Measurements from ENCODE around the gene ELAVL1. TPM values are rescaled to one million over a fixed set of nuclear protein-coding genes. Genes with fewer than 3 reads are reported as not detected.

ELAVL1 gene
- total RNA-seq, 5 donors from 2014 or later (not counting 1 experiment from before 2014, with no cell fraction given): 33.6 to 62.1 (median 57.1) TPM

- no peak for DNase-seq
- Histone ChIP-seq H3K27ac (ENCODE audit: low read length) (no peak overlapping the region), H3K4me1 (ENCODE audit: control insufficient read depth in 1 of 2, extremely low read depth in 1 of 2, insufficient read depth in 2 of 2, low read length in 2 of 2) (peaks cover 14 to 61% of the 10 kb centered on the region in 2 experiments), H3K9me3 (no peaks in the 10 kb centered on the region), H3K36me3 (ENCODE audit: control insufficient read depth in 2 of 2, extremely low read depth in 1 of 2, insufficient read depth in 1 of 2, low read length in 1 of 2) (peaks cover 6 to 13% of the 10 kb centered on the region in 2 donors), H3K4me3 (ENCODE audit: control insufficient read depth in 1 of 2, extremely low read depth in 1 of 2, low read length in 1 of 2) (no peak overlapping the region), H3K27me3 (replicated peaks in 1 of 2; ENCODE audit: control insufficient read depth in 2 of 2, extremely low read depth in 1 of 2, insufficient read depth in 2 of 2, low read length in 1 of 2) (peaks cover 3 to 26% of the 10 kb centered on the region in 2 experiments)
- H3K27ac Mint-ChIP-seq: peak overlapping the region in 1 of 2 donors; percentile 44
- H3K27me3 Mint-ChIP-seq: peaks cover 4 to 15% of the 10 kb centered on the region in 2 donors
- ChIA-PET POLR2A (interaction anchor here in 1 of 2 donors (1.8 kb wide), 1 partner anchor 22 kb away, joined by 4 read pairs; the partner anchor contains the start of gene TIMM44), CTCF (interaction anchor here in 1 of 2 donors (3.3 to 3.6 kb wide), 2 partner anchors 19 to 53 kb away, joined by 28 to 32 read pairs; partner anchors contain the start of gene MAP2K7)
- no peak for ATAC-seq (replicated peaks in 1 of 4)
- peaks cover 29 to 48% (median 30%) of the 10 kb centered on the region in 3 donors for H3K4me1 Mint-ChIP-seq
- no peaks in the 10 kb centered on the region for H3K36me3 Mint-ChIP-seq
- no peaks in the 10 kb centered on the region for H3K9me3 Mint-ChIP-seq
- 88% methylated on average over 18 of the region's 31 CpGs for WGBS (ENCODE audit: insufficient coverage)
- peak overlapping the region in 2 of 3 donors; percentile 14 to 39 for H3K4me3 Mint-ChIP-seq
These were observed 83.2 kb downstream of the ELAVL1 start for GRCh38 chr19:7921967-7922835.

DNA sequence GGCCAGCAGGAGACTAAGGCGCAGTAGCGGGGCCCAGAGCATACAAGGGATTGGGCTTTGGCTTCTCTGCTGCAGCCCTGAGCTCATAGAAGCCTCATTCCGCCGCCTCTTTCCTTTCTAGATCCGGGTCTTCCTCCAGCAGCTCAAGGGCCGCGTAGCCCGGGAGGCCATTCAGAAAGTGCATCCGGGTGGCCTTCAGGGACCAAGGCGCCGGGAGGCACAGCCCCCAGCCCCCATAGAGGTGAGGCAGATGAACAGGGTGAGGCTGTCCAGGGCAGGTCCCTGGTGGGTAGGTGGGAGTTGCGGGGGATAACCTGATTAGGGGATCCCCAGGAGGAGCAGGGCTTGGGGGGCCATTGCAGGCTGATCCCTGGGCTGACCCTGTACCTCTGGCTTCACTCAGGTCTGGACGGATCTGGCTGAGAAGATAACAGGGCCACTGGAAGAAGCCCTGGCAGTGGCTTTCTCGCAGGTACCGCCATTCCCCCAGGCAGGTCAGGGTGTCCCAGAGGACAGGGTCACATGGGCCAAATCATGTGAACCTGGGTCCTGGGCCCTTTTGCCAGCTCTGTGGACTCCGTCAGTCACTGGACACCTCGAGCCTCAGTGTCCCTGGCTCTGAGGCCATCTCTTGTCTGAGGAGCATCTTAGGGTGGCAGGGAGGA is 84.0 kb downstream of the ELAVL1 start:
- peak overlapping the region; percentile 86 to 94 (median 88) for H3K4me3 Mint-ChIP-seq
- WGBS (ENCODE audit: insufficient coverage): 62% methylated on average over 15 of the region's 17 CpGs
- peaks cover 29 to 50% (median 32%) of the 10 kb centered on the region in 3 donors for H3K4me1 Mint-ChIP-seq
- H3K27ac Mint-ChIP-seq: peak overlapping the region; percentile 91 to 94
- peak overlapping the region; percentile 55 to 57 for H3K4me3 ChIP-seq (ENCODE audit: control insufficient read depth in 1 of 2, extremely low read depth in 1 of 2, low read length in 1 of 2)
- no peak for ATAC-seq (replicated peaks in 1 of 4)
- peaks cover 17 to 64% of the 10 kb centered on the region in 2 experiments for H3K4me1 ChIP-seq (ENCODE audit: control insufficient read depth in 1 of 2, extremely low read depth in 1 of 2, insufficient read depth in 2 of 2, low read length in 2 of 2)
- ChIA-PET POLR2A (interaction anchor here in 1 of 2 donors (0.6 to 2.2 kb wide), 5 partner anchors 9 to 1149 kb away, joined by 3 to 9 read pairs (median 5); partner anchors contain the start of genes MAP2K7, TIMM44 and VAV1), CTCF (interaction anchor here (0.6 to 3.6 kb wide), 7 partner anchors 8 to 353 kb away, joined by 3 to 33 read pairs (median 11); partner anchors contain the start of genes MAP2K7 (in 1 of the 2) and TIMM44 (in 1 of the 2))
- DNase-seq: no peak
- H3K36me3 ChIP-seq (ENCODE audit: control insufficient read depth in 2 of 2, extremely low read depth in 1 of 2, insufficient read depth in 1 of 2, low read length in 1 of 2): peaks cover 6 to 13% of the 10 kb centered on the region in 2 donors
- peak overlapping the region; percentile 72 for H3K27ac ChIP-seq (ENCODE audit: low read length)
- H3K27me3 ChIP-seq (replicated peaks in 1 of 2; ENCODE audit: control insufficient read depth in 2 of 2, extremely low read depth in 1 of 2, insufficient read depth in 2 of 2, low read length in 1 of 2): peaks cover 3 to 30% of the 10 kb centered on the region in 2 experiments
- peaks cover 4 to 19% of the 10 kb centered on the region in 2 donors for H3K27me3 Mint-ChIP-seq
- H3K9me3 Mint-ChIP-seq: no peaks in the 10 kb centered on the region
- H3K9me3 ChIP-seq: no peaks in the 10 kb centered on the region
- no peaks in the 10 kb centered on the region for H3K36me3 Mint-ChIP-seq

GRCh38 chr19:7920519-7921301 is 84.7 kb downstream of the ELAVL1 start:
- CTCF ChIA-PET: interaction anchor here (0.6 to 3.6 kb wide), 16 partner anchors 9 to 1919 kb away, joined by 3 to 33 read pairs (median 4); partner anchors contain the start of genes MAP2K7 (in 1 of the 2), MCOLN1 (in 1 of the 2) and TIMM44 (in 1 of the 2)
- under 1% methylated on average over 38 of the region's 62 CpGs for WGBS (ENCODE audit: insufficient coverage)
- peaks cover 6 to 13% of the 10 kb centered on the region in 2 donors for H3K36me3 ChIP-seq (ENCODE audit: control insufficient read depth in 2 of 2, extremely low read depth in 1 of 2, insufficient read depth in 1 of 2, low read length in 1 of 2)
- H3K27ac Mint-ChIP-seq: peak overlapping the region; percentile 91 to 94
- H3K27ac ChIP-seq (ENCODE audit: low read length): peak overlapping the region; percentile 72
- peaks cover 3 to 37% of the 10 kb centered on the region in 2 experiments for H3K27me3 ChIP-seq (replicated peaks in 1 of 2; ENCODE audit: control insufficient read depth in 2 of 2, extremely low read depth in 1 of 2, insufficient read depth in 2 of 2, low read length in 1 of 2)
- H3K27me3 Mint-ChIP-seq: peaks cover 6 to 24% of the 10 kb centered on the region in 2 donors
- H3K9me3 Mint-ChIP-seq: no peaks in the 10 kb centered on the region
- POLR2A ChIA-PET: interaction anchor here in 1 of 2 donors (0.6 to 2.2 kb wide), 9 partner anchors 9 to 1148 kb away, joined by 3 to 9 read pairs (median 5); partner anchors contain the start of genes MAP2K7, PET100, TIMM44 and VAV1
- H3K36me3 Mint-ChIP-seq: no peaks in the 10 kb centered on the region
- H3K4me1 Mint-ChIP-seq: peaks cover 29 to 51% (median 33%) of the 10 kb centered on the region in 3 donors
- ATAC-seq (replicated peaks in 1 of 4) (peak; percentile 67 to 79 (median 70)), DNase-seq (peak; percentile 93 to 100 (median 100))
- peak overlapping the region; percentile 57 for H3K4me3 ChIP-seq (ENCODE audit: control insufficient read depth in 1 of 2, extremely low read depth in 1 of 2, low read length in 1 of 2)
- no peaks in the 10 kb centered on the region for H3K9me3 ChIP-seq
- peaks cover 17 to 67% of the 10 kb centered on the region in 2 experiments for H3K4me1 ChIP-seq (ENCODE audit: control insufficient read depth in 1 of 2, extremely low read depth in 1 of 2, insufficient read depth in 2 of 2, low read length in 2 of 2)
- peak overlapping the region; percentile 86 to 94 (median 88) for H3K4me3 Mint-ChIP-seq

DNA sequence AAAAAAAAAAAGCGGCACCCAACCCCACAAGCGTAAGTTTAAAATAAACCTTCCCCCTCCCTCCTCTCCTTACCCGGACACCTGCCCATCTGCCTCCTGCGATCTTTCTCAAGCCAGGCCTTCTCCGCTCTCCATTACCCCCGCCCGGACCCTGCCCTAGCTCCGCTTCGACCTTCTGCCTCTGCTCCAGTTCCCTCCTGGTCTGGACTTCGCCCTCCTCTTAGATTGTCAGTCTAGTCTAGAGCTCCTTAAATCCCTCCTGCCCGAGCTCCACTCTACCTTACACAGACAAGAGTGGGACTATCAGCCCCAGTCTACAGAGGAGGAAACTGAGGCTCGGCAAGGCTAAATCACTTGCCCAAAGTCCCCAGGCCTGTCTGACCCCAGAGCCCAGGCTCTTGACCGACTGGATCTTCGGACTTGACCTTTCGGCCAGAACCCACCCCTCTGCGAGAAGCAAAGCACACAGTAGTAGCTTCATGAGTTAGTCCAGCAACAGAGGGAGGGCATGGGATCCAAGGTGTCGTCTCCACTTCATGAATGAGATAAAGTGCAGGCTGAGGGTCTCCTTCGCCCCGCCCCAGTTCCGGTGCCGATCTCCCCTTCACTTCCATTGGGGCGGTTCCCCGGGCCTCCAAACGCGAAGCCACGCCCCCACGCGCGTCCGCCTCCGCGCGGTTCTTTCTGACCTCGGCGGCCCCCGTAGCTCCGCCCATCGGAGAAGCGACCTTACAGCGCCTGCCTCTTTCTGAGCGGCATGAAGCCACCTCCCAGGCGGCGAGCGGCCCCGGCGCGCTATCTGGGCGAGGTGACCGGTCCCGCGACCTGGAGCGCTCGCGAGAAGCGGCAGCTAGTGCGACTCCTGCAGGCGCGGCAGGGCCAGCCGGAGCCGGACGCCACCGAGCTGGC is 85.6 kb downstream of the ELAVL1 start, which contains the start of gene SNAPC2:
Gene SNAPC2 (plus strand): TSS at position 729 of the 909 bp plus-strand sequence. CDS start 29 bp downstream, at position 758.
- peaks cover 10 to 31% of the 10 kb centered on the region in 2 donors for H3K27me3 Mint-ChIP-seq
- no peaks in the 10 kb centered on the region for H3K9me3 Mint-ChIP-seq
- peaks cover 17 to 68% of the 10 kb centered on the region in 2 experiments for H3K4me1 ChIP-seq (ENCODE audit: control insufficient read depth in 1 of 2, extremely low read depth in 1 of 2, insufficient read depth in 2 of 2, low read length in 2 of 2)
- H3K27ac ChIP-seq (ENCODE audit: low read length): peak within 1 kb of the TSS; percentile 72
- H3K27ac Mint-ChIP-seq: peak within 1 kb of the TSS; percentile 91 to 94
- no peaks in the 10 kb centered on the region for H3K36me3 Mint-ChIP-seq
- POLR2A ChIA-PET: interaction anchor here in 1 of 2 donors (0.6 to 2.2 kb wide), 9 partner anchors 8 to 290 kb away, joined by 3 to 9 read pairs (median 5); partner anchors contain the start of genes MAP2K7, PET100, TIMM44 and XAB2
- peaks cover 3 to 45% of the 10 kb centered on the region in 2 experiments for H3K27me3 ChIP-seq (replicated peaks in 1 of 2; ENCODE audit: control insufficient read depth in 2 of 2, extremely low read depth in 1 of 2, insufficient read depth in 2 of 2, low read length in 1 of 2)
- peak within 1 kb of the TSS; percentile 86 to 94 (median 88) for H3K4me3 Mint-ChIP-seq
- peak; percentile 91 to 98 (median 96) for DNase-seq
- H3K36me3 ChIP-seq (ENCODE audit: control insufficient read depth in 2 of 2, extremely low read depth in 1 of 2, insufficient read depth in 1 of 2, low read length in 1 of 2): peaks cover 6 to 13% of the 10 kb centered on the region in 2 donors
- H3K4me3 ChIP-seq (ENCODE audit: control insufficient read depth in 1 of 2, extremely low read depth in 1 of 2, low read length in 1 of 2): peak within 1 kb of the TSS; percentile 57
- CTCF ChIA-PET: interaction anchor here in 1 of 2 donors (0.6 to 3.6 kb wide), 13 partner anchors 8 to 1918 kb away, joined by 3 to 33 read pairs (median 5); partner anchors contain the start of genes MAP2K7, MCOLN1 and TIMM44
- ATAC-seq (replicated peaks in 1 of 4): peak; percentile 69 to 71 (median 70)
- peaks cover 29 to 53% (median 35%) of the 10 kb centered on the region in 3 donors for H3K4me1 Mint-ChIP-seq
- no peaks in the 10 kb centered on the region for H3K9me3 ChIP-seq
- WGBS (ENCODE audit: insufficient coverage): 9% methylated on average over 59 of the region's 62 CpGs
